A549 treated with RU486 at 1 μM for 4 hours (cell line): ENCODE results near the gene CCNJ. TPM values are rescaled to one million over a fixed set of nuclear protein-coding genes. Genes with fewer than 3 reads are reported as not detected.

ENCODE experiments used
- total RNA-seq: library from RNA; stranded (reverse); fragments of 200-300 nt; extraction: Qiagen RNA extraction; gene quantifications from 5 replicates; pipeline ENCODE4 v1.2.3, GENCODE V29; 2022; ENCODE audit warnings: low read depth

The CCNJ gene, protein sequence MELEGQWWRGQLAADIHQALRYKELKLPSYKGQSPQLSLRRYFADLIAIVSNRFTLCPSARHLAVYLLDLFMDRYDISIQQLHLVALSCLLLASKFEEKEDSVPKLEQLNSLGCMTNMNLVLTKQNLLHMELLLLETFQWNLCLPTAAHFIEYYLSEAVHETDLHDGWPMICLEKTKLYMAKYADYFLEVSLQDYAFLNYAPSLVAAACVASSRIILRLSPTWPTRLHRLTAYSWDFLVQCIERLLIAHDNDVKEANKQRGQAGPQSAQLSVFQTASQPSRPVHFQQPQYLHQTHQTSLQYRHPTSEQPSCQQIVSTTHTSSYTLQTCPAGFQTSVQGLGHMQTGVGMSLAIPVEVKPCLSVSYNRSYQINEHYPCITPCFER
- total RNA-seq = 3.0 to 7.8 TPM (median 6.9 TPM) in 5 replicates

DNA sequence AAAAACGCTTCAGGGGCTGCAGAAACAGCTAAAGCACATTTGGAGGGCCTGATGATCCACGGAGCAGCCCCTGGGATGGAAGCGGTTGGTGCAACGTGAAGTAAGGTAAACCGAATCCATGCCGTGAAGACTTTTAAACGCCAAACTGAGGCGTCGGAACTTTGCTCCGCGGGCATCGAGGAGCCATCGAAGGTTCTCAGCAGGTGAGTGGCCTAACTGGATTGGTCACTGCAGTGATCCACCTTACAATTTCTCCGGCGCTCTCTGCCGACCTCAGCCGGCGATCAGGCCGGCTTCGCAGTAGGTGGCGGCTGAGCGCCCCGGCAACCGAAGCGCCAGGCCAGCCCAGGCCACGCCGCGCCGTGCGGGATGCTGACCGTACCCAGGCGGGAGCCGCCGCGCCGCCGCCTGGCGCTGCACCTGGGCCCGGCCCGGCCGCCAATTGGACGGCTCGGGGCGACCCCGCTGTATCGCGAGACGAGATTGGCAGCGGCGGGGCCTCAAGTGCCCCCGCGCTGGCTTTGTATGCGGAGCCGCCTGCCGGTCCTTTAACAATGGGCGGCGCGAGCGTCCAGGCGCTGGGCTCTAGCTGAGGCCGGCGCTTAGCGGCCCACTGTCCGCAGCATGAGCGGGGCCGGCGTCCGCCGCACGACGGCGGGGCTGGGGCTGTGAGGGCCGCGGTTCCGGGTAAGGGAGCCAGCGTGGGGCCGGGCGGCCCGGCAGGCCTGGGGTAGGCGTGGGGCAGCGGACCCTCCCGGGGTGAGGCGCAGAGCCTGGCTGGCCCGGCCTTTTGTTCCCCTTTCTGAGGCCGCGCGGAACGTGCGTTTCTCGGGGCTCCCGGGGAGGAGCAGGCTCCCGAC is at the start of gene CCNJ:
Gene CCNJ (plus strand): TSS at position 551 of the 860 bp plus-strand sequence. CDS start 811 bp downstream, outside the sequence.

Other genes with a start within 250 kb of the CCNJ start
- 0.14 TPM in 2 of 5 replicates, not detected in the others for gene CC2D2B, start 135.6 kb upstream of the CCNJ start, total RNA-seq
- 3.0 to 8.1 TPM (median 7.2 TPM) in 5 replicates for gene ZNF518A, start 86.7 kb downstream of the CCNJ start, total RNA-seq
- not detected in 5 replicates for gene BLNK, start 228.0 kb downstream of the CCNJ start, total RNA-seq